WTC11 (cell line): ENCODE results near the gene KLHDC8A. TPM values are rescaled to one million over a fixed set of nuclear protein-coding genes. Genes with fewer than 3 reads are reported as not detected.

Experiments used
- ATAC-seq: fragments of 200-7000 bp; cut with Tn5 transposase; 2 replicates; pipeline ENCODE4 v1.10.0; 2021; ENCODE audit warnings: mild to moderate bottlenecking, moderate library complexity
- CTCF ChIA-PET: fragments of 300-600 bp; sonication (Branson Sonifier 250); formaldehyde crosslinking; loops from one replicate; lab custom pipeline; 2021; ENCODE audit warnings: antibody characterized with exemption; lab: Charles Lee
- POLR2A ChIA-PET: fragments of 350-600 bp; sonication (Branson Sonifier 250); formaldehyde crosslinking; loops from one replicate; lab custom pipeline; 2021; ENCODE audit warnings: antibody characterized with exemption; lab: Charles Lee
- DNase-seq: peaks from one replicate; pipeline ENCODE4 v3.0.0; 2021; ENCODE audit warnings: low spot score
- H3K27ac Mint-ChIP-seq: 2 replicates; pipeline ENCODE4 v1.8.0; 2021; ENCODE audit warnings: mixed read lengths
- H3K27me3 Mint-ChIP-seq: 2 replicates; pipeline ENCODE4 v1.8.0; 2021; ENCODE audit warnings: low read depth, mild to moderate bottlenecking, moderate library complexity, mixed read lengths
- H3K36me3 Mint-ChIP-seq: 2 replicates; pipeline ENCODE4 v1.8.0; 2021; ENCODE audit warnings: mixed read lengths
- H3K4me1 Mint-ChIP-seq: 2 replicates; pipeline ENCODE4 v1.8.0; 2022; ENCODE audit warnings: mixed read lengths
- H3K4me3 Mint-ChIP-seq: 2 replicates; pipeline ENCODE4 v1.8.0; 2021; ENCODE audit warnings: mild to moderate bottlenecking, moderate library complexity, mixed read lengths
- H3K9me3 Mint-ChIP-seq: 2 replicates; pipeline ENCODE4 v1.8.0; 2021; ENCODE audit warnings: mixed read lengths
- CREB1 ChIP-seq: sonication (generic); formaldehyde crosslinking; IDR thresholded peaks from 2 replicates; pipeline ENCODE4 v1.8.0; 2023; ENCODE audit warnings: mild to moderate bottlenecking, missing genetic modification reagents
- E2F4 ChIP-seq: sonication (generic); formaldehyde crosslinking; IDR thresholded peaks from 2 replicates; pipeline ENCODE4 v1.8.1; 2022; ENCODE audit warnings: low read depth, mild to moderate bottlenecking, moderate library complexity, missing genetic modification reagents, borderline replicate concordance
- EMX1 ChIP-seq: fragments of 250-450 bp; sonication (Bioruptor Pico); IDR thresholded peaks from 2 replicates; pipeline ENCODE4 v1.8.0; 2021; ENCODE audit warnings: mild to moderate bottlenecking
- FOXP4 ChIP-seq: sonication (generic); formaldehyde crosslinking; IDR thresholded peaks from 2 replicates; pipeline ENCODE4 v1.8.0; 2022; ENCODE audit warnings: mild to moderate bottlenecking, missing genetic modification reagents
- HMGA2 ChIP-seq: fragments of 250-450 bp; sonication (Bioruptor Pico); IDR thresholded peaks from 2 replicates; pipeline ENCODE4 v1.4.0; 2021; ENCODE audit warnings: mild to moderate bottlenecking, moderate library complexity
- JUN ChIP-seq: sonication (generic); formaldehyde crosslinking; IDR thresholded peaks from 2 replicates; pipeline ENCODE4 v1.8.0; 2023; ENCODE audit warnings: mild to moderate bottlenecking, missing genetic modification reagents
- NFYB ChIP-seq: sonication (generic); formaldehyde crosslinking; conservative IDR thresholded peaks from 2 replicates; pipeline ENCODE4 v1.8.0; 2022; ENCODE audit warnings: low read depth, missing genetic modification reagents
- NR2C2 ChIP-seq: sonication (generic); formaldehyde crosslinking; IDR thresholded peaks from 2 replicates; pipeline ENCODE4 v1.8.0; 2022; ENCODE audit warnings: mild to moderate bottlenecking, missing genetic modification reagents
- TCF7 ChIP-seq: sonication (generic); formaldehyde crosslinking; IDR thresholded peaks from 2 replicates; pipeline ENCODE4 v1.8.0; 2022; ENCODE audit warnings: mild to moderate bottlenecking, low read depth, missing genetic modification reagents, moderate library complexity
- TEAD1 ChIP-seq: sonication (generic); formaldehyde crosslinking; IDR thresholded peaks from 2 replicates; pipeline ENCODE4 v1.8.0; 2022; ENCODE audit warnings: mild to moderate bottlenecking, missing genetic modification reagents
- ZBTB21 ChIP-seq: sonication (generic); formaldehyde crosslinking; IDR thresholded peaks from 2 replicates; pipeline ENCODE4 v1.8.1; 2023; ENCODE audit warnings: mild to moderate bottlenecking, missing genetic modification reagents, borderline replicate concordance
- ZNF232 ChIP-seq: sonication (generic); formaldehyde crosslinking; IDR thresholded peaks from 2 replicates; pipeline ENCODE4 v1.8.0; 2022; ENCODE audit warnings: mild to moderate bottlenecking, missing genetic modification reagents
- ZNF396 ChIP-seq: fragments of 250-450 bp; sonication (Bioruptor Pico); IDR thresholded peaks from 2 replicates; pipeline ENCODE4 v1.8.0; 2021; ENCODE audit warnings: mild to moderate bottlenecking, moderate library complexity, borderline replicate concordance
- ZNF423 ChIP-seq: fragments of 250-450 bp; sonication (Bioruptor Pico); IDR thresholded peaks from 2 replicates; pipeline ENCODE4 v2.1.2; 2022; ENCODE audit warnings: mild to moderate bottlenecking, moderate library complexity
- total RNA-seq: library from RNA; stranded (reverse); gene quantifications from 3 replicates; pipeline ENCODE4 v1.2.3, GENCODE V29; 2021
- TF ChIP-seq, protein P1 (sequence below): sonication (generic); formaldehyde crosslinking; IDR thresholded peaks from 2 replicates; pipeline ENCODE4 v1.8.1; 2022; ENCODE audit warnings: mild to moderate bottlenecking, missing genetic modification reagents, moderate library complexity, borderline replicate concordance
- TF ChIP-seq, protein P2 (sequence below): sonication (generic); formaldehyde crosslinking; IDR thresholded peaks from 2 replicates; pipeline ENCODE4 v1.8.0; 2022; ENCODE audit warnings: mild to moderate bottlenecking, missing genetic modification reagents
- TF ChIP-seq, protein P3 (sequence below): sonication (generic); formaldehyde crosslinking; conservative IDR thresholded peaks from 2 replicates; pipeline ENCODE4 v1.8.1; 2022; ENCODE audit warnings: mild to moderate bottlenecking, missing genetic modification reagents
- TF ChIP-seq, protein P4 (sequence below): sonication (generic); formaldehyde crosslinking; conservative IDR thresholded peaks from 2 replicates; pipeline ENCODE4 v1.8.1; 2023; ENCODE audit warnings: mild to moderate bottlenecking, low read depth, missing genetic modification reagents, moderate library complexity
- TF ChIP-seq, protein P5 (sequence below): sonication (generic); formaldehyde crosslinking; IDR thresholded peaks from 2 replicates; pipeline ENCODE4 v1.8.0; 2022; ENCODE audit warnings: missing genetic modification reagents

Gene KLHDC8A
- total RNA-seq, 1 experiment from 2014 or later, result 1.7 TPM

GRCh38 chr1:205382561-205382960 lies 25.8 kb upstream of the KLHDC8A start:
- ChIA-PET POLR2A (no interaction called here), CTCF (interaction anchor here (1.0 to 2.5 kb wide), 3 partner anchors 14 to 48 kb away, joined by 4 to 11 read pairs (median 8); no protein-coding TSS in a partner anchor)
- Mint-ChIP-seq H3K4me3 (no peak overlapping the region), H3K36me3 (no peaks in the 10 kb centered on the region), H3K4me1 (no peaks in the 10 kb centered on the region; the same call in 1 of the 2 replicates), H3K27ac (no peak overlapping the region), H3K27me3 (no peaks in the 10 kb centered on the region), H3K9me3 (no peaks in the 10 kb centered on the region)
- peak; percentile 57 for ATAC-seq
- no peak for DNase-seq
- TF ChIP-seq TCF7 (CRISPR knock-in tag), result no peak
- TF ChIP-seq, protein P1, sequence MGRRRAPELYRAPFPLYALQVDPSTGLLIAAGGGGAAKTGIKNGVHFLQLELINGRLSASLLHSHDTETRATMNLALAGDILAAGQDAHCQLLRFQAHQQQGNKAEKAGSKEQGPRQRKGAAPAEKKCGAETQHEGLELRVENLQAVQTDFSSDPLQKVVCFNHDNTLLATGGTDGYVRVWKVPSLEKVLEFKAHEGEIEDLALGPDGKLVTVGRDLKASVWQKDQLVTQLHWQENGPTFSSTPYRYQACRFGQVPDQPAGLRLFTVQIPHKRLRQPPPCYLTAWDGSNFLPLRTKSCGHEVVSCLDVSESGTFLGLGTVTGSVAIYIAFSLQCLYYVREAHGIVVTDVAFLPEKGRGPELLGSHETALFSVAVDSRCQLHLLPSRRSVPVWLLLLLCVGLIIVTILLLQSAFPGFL, result no peak
- TF ChIP-seq, protein P2, sequence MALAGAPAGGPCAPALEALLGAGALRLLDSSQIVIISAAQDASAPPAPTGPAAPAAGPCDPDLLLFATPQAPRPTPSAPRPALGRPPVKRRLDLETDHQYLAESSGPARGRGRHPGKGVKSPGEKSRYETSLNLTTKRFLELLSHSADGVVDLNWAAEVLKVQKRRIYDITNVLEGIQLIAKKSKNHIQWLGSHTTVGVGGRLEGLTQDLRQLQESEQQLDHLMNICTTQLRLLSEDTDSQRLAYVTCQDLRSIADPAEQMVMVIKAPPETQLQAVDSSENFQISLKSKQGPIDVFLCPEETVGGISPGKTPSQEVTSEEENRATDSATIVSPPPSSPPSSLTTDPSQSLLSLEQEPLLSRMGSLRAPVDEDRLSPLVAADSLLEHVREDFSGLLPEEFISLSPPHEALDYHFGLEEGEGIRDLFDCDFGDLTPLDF (CRISPR knock-in tag), result no peak

- ATAC-seq (peak; percentile 38; the same call in 1 of the 2 replicates), DNase-seq (no peak)
- Mint-ChIP-seq H3K4me1 (peaks cover 5% of the 10 kb centered on the region), H3K36me3 (no peaks in the 10 kb centered on the region), H3K4me3 (no peak overlapping the region), H3K27me3 (no peaks in the 10 kb centered on the region), H3K27ac (no peak overlapping the region), H3K9me3 (no peaks in the 10 kb centered on the region)
- TF ChIP-seq ZNF232 (no peak), TCF7 (CRISPR knock-in tag) (no peak), CREB1 (CRISPR knock-in tag) (no peak), ZBTB21 (CRISPR knock-in tag) (no peak), FOXP4 (CRISPR knock-in tag) (no peak), EMX1 (CRISPR knock-in tag) (no peak), NFYB (CRISPR knock-in tag) (no peak), HMGA2 (no peak), TEAD1 (CRISPR knock-in tag) (no peak)
- TF ChIP-seq, protein P3, sequence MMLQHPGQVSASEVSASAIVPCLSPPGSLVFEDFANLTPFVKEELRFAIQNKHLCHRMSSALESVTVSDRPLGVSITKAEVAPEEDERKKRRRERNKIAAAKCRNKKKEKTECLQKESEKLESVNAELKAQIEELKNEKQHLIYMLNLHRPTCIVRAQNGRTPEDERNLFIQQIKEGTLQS (CRISPR knock-in tag), result no peak
- TF ChIP-seq, protein P4, sequence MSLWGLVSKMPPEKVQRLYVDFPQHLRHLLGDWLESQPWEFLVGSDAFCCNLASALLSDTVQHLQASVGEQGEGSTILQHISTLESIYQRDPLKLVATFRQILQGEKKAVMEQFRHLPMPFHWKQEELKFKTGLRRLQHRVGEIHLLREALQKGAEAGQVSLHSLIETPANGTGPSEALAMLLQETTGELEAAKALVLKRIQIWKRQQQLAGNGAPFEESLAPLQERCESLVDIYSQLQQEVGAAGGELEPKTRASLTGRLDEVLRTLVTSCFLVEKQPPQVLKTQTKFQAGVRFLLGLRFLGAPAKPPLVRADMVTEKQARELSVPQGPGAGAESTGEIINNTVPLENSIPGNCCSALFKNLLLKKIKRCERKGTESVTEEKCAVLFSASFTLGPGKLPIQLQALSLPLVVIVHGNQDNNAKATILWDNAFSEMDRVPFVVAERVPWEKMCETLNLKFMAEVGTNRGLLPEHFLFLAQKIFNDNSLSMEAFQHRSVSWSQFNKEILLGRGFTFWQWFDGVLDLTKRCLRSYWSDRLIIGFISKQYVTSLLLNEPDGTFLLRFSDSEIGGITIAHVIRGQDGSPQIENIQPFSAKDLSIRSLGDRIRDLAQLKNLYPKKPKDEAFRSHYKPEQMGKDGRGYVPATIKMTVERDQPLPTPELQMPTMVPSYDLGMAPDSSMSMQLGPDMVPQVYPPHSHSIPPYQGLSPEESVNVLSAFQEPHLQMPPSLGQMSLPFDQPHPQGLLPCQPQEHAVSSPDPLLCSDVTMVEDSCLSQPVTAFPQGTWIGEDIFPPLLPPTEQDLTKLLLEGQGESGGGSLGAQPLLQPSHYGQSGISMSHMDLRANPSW (CRISPR knock-in tag), result no peak
- ChIA-PET CTCF (interaction anchor here (0.7 to 2.5 kb wide), 8 partner anchors 16 to 147 kb away, joined by 3 to 10 read pairs (median 4); no protein-coding TSS in a partner anchor), POLR2A (no interaction called here)
Measured at GRCh38 chr1:205381305-205381704, 24.6 kb upstream of the KLHDC8A start.

DNA sequence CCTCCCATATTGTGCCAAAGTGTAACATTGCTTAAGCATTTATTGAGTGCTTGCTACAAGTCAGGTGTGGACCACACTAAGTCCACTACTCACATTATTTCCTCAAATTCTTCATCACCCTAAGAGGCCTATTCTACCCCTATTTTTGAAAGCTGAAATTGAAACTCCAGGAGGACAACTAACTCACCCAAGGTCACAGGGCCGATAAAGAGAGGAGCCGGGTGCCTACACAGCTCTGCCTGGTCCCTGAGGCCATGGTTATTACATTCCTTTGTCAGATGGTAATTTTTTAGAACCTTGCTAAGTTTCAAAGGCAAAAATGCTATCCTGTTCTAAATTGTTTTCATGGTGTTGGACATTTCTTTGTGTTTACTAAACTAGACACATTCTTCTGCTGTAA lies 24.2 kb upstream of the KLHDC8A start:
- Mint-ChIP-seq H3K27ac (no peak overlapping the region), H3K9me3 (no peaks in the 10 kb centered on the region), H3K4me1 (peaks cover 10% of the 10 kb centered on the region), H3K27me3 (no peaks in the 10 kb centered on the region), H3K4me3 (no peak overlapping the region), H3K36me3 (no peaks in the 10 kb centered on the region)
- ChIA-PET POLR2A (no interaction called here), CTCF (interaction anchor here (0.8 to 2.5 kb wide), 7 partner anchors 16 to 211 kb away, joined by 3 to 10 read pairs (median 4); no protein-coding TSS in a partner anchor)
- DNase-seq (no peak), ATAC-seq (no peak)
- no peak for TF ChIP-seq TCF7 (CRISPR knock-in tag)
- TF ChIP-seq ZNF423 (CRISPR knock-in tag), result no peak
- no peak for TF ChIP-seq ZNF396 (CRISPR knock-in tag)
- TF ChIP-seq NR2C2, result no peak
- no peak for TF ChIP-seq JUN (CRISPR knock-in tag)
- no peak for TF ChIP-seq EMX1 (CRISPR knock-in tag)
- TF ChIP-seq, protein P5, sequence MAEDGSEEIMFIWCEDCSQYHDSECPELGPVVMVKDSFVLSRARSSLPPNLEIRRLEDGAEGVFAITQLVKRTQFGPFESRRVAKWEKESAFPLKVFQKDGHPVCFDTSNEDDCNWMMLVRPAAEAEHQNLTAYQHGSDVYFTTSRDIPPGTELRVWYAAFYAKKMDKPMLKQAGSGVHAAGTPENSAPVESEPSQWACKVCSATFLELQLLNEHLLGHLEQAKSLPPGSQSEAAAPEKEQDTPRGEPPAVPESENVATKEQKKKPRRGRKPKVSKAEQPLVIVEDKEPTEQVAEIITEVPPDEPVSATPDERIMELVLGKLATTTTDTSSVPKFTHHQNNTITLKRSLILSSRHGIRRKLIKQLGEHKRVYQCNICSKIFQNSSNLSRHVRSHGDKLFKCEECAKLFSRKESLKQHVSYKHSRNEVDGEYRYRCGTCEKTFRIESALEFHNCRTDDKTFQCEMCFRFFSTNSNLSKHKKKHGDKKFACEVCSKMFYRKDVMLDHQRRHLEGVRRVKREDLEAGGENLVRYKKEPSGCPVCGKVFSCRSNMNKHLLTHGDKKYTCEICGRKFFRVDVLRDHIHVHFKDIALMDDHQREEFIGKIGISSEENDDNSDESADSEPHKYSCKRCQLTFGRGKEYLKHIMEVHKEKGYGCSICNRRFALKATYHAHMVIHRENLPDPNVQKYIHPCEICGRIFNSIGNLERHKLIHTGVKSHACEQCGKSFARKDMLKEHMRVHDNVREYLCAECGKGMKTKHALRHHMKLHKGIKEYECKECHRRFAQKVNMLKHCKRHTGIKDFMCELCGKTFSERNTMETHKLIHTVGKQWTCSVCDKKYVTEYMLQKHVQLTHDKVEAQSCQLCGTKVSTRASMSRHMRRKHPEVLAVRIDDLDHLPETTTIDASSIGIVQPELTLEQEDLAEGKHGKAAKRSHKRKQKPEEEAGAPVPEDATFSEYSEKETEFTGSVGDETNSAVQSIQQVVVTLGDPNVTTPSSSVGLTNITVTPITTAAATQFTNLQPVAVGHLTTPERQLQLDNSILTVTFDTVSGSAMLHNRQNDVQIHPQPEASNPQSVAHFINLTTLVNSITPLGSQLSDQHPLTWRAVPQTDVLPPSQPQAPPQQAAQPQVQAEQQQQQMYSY (CRISPR knock-in tag), result no peak
- TF ChIP-seq E2F4, result no peak
